WTC11 (cell line): ENCODE results near the gene SCUBE3. TPM values are rescaled to one million over a fixed set of nuclear protein-coding genes. Genes with fewer than 3 reads are reported as not detected.

Source experiments
- ATAC-seq: fragments of 200-7000 bp; cut with Tn5 transposase; 2 replicates; pipeline ENCODE4 v1.10.0; 2021; ENCODE audit warnings: mild to moderate bottlenecking, moderate library complexity
- CTCF ChIA-PET: fragments of 300-600 bp; sonication (Branson Sonifier 250); formaldehyde crosslinking; loops from one replicate; lab custom pipeline; 2021; ENCODE audit warnings: antibody characterized with exemption; lab: Charles Lee
- POLR2A ChIA-PET: fragments of 350-600 bp; sonication (Branson Sonifier 250); formaldehyde crosslinking; loops from one replicate; lab custom pipeline; 2021; ENCODE audit warnings: antibody characterized with exemption; lab: Charles Lee
- DNase-seq: peaks from one replicate; pipeline ENCODE4 v3.0.0; 2021; ENCODE audit warnings: low spot score
- H3K27ac Mint-ChIP-seq: 2 replicates; pipeline ENCODE4 v1.8.0; 2021; ENCODE audit warnings: mixed read lengths
- H3K27me3 Mint-ChIP-seq: 2 replicates; pipeline ENCODE4 v1.8.0; 2021; ENCODE audit warnings: low read depth, mild to moderate bottlenecking, moderate library complexity, mixed read lengths
- H3K36me3 Mint-ChIP-seq: 2 replicates; pipeline ENCODE4 v1.8.0; 2021; ENCODE audit warnings: mixed read lengths
- H3K4me1 Mint-ChIP-seq: 2 replicates; pipeline ENCODE4 v1.8.0; 2022; ENCODE audit warnings: mixed read lengths
- H3K4me3 Mint-ChIP-seq: 2 replicates; pipeline ENCODE4 v1.8.0; 2021; ENCODE audit warnings: mild to moderate bottlenecking, moderate library complexity, mixed read lengths
- H3K9me3 Mint-ChIP-seq: 2 replicates; pipeline ENCODE4 v1.8.0; 2021; ENCODE audit warnings: mixed read lengths
- GRHL2 ChIP-seq: fragments of 250-450 bp; sonication (Bioruptor Pico); IDR thresholded peaks from 2 replicates; pipeline ENCODE4 v1.8.0; 2022; ENCODE audit warnings: mild to moderate bottlenecking, moderate library complexity; ENCODE audit not compliant: insufficient replicate concordance, severe bottlenecking
- HMGA2 ChIP-seq: fragments of 250-450 bp; sonication (Bioruptor Pico); IDR thresholded peaks from 2 replicates; pipeline ENCODE4 v1.4.0; 2021; ENCODE audit warnings: mild to moderate bottlenecking, moderate library complexity
- HMGXB4 ChIP-seq: sonication (generic); formaldehyde crosslinking; IDR thresholded peaks from 2 replicates; pipeline ENCODE4 v1.8.1; 2023; ENCODE audit warnings: mild to moderate bottlenecking, moderate library complexity, missing genetic modification reagents
- IRF1 ChIP-seq: sonication (generic); formaldehyde crosslinking; IDR thresholded peaks from 2 replicates; pipeline ENCODE4 v1.8.0; 2023; ENCODE audit warnings: missing genetic modification reagents
- NFATC4 ChIP-seq: fragments of 250-450 bp; sonication (Bioruptor Pico); IDR thresholded peaks from 2 replicates; pipeline ENCODE4 v1.9.0; 2021; ENCODE audit warnings: mild to moderate bottlenecking
- NFYB ChIP-seq: sonication (generic); formaldehyde crosslinking; conservative IDR thresholded peaks from 2 replicates; pipeline ENCODE4 v1.8.0; 2022; ENCODE audit warnings: low read depth, missing genetic modification reagents
- NR1H2 ChIP-seq: sonication (generic); formaldehyde crosslinking; IDR thresholded peaks from 2 replicates; pipeline ENCODE4 v1.9.0; 2021; ENCODE audit warnings: mild to moderate bottlenecking, moderate library complexity, missing genetic modification reagents
- PREB ChIP-seq: sonication (generic); formaldehyde crosslinking; IDR thresholded peaks from 2 replicates; pipeline ENCODE4 v1.8.1; 2022; ENCODE audit warnings: mild to moderate bottlenecking, missing genetic modification reagents, moderate library complexity, borderline replicate concordance
- RORB ChIP-seq: fragments of 250-450 bp; sonication (Bioruptor Pico); IDR thresholded peaks from 2 replicates; pipeline ENCODE4 v1.9.0; 2021; ENCODE audit warnings: mild to moderate bottlenecking
- SMAD4 ChIP-seq: sonication (generic); formaldehyde crosslinking; IDR thresholded peaks from 2 replicates; pipeline ENCODE4 v1.8.0; 2022; ENCODE audit warnings: mild to moderate bottlenecking, missing genetic modification reagents
- SOX15 ChIP-seq: fragments of 250-450 bp; sonication (Bioruptor Pico); IDR thresholded peaks from 2 replicates; pipeline ENCODE4 v1.9.0; 2021; ENCODE audit warnings: mild to moderate bottlenecking
- ZNF423 ChIP-seq: fragments of 250-450 bp; sonication (Bioruptor Pico); IDR thresholded peaks from 2 replicates; pipeline ENCODE4 v2.1.2; 2022; ENCODE audit warnings: mild to moderate bottlenecking, moderate library complexity
- total RNA-seq: library from RNA; stranded (reverse); gene quantifications from 3 replicates; pipeline ENCODE4 v1.2.3, GENCODE V29; 2021
- TF ChIP-seq, protein P1 (sequence below): sonication (generic); formaldehyde crosslinking; IDR thresholded peaks from 2 replicates; pipeline ENCODE4 v1.8.1; 2023; ENCODE audit warnings: mild to moderate bottlenecking, missing genetic modification reagents, borderline replicate concordance
- TF ChIP-seq, protein P2 (sequence below): sonication (generic); formaldehyde crosslinking; IDR thresholded peaks from 2 replicates; pipeline ENCODE4 v1.8.0; 2022; ENCODE audit warnings: mild to moderate bottlenecking, missing genetic modification reagents
- TF ChIP-seq, protein P3 (sequence below): sonication (generic); formaldehyde crosslinking; conservative IDR thresholded peaks from 2 replicates; pipeline ENCODE4 v1.8.1; 2023; ENCODE audit warnings: mild to moderate bottlenecking, low read depth, missing genetic modification reagents, moderate library complexity
- TF ChIP-seq, protein P4 (sequence below): sonication (generic); formaldehyde crosslinking; IDR thresholded peaks from 2 replicates; pipeline ENCODE4 v1.8.0; 2023; ENCODE audit warnings: mild to moderate bottlenecking, missing genetic modification reagents

SCUBE3 gene
- total RNA-seq, 1 experiment from 2014 or later, result 2.1 TPM

GRCh38 chr6:35224720-35225119, 11.0 kb downstream of the SCUBE3 start:
- no peaks in the 10 kb centered on the region for H3K9me3 Mint-ChIP-seq
- CTCF ChIA-PET, result interaction anchor here (7.2 kb wide), 1 partner anchor 15 kb away, joined by 40 read pairs; no protein-coding TSS in a partner anchor
- H3K27me3 Mint-ChIP-seq, result peaks cover 60% of the 10 kb centered on the region
- no peak for DNase-seq
- TF ChIP-seq RORB (CRISPR knock-in tag), result no peak
- no peak for TF ChIP-seq NFYB (CRISPR knock-in tag)
- TF ChIP-seq GRHL2, result no peak
- no peak for TF ChIP-seq HMGXB4
- TF ChIP-seq, protein P1, sequence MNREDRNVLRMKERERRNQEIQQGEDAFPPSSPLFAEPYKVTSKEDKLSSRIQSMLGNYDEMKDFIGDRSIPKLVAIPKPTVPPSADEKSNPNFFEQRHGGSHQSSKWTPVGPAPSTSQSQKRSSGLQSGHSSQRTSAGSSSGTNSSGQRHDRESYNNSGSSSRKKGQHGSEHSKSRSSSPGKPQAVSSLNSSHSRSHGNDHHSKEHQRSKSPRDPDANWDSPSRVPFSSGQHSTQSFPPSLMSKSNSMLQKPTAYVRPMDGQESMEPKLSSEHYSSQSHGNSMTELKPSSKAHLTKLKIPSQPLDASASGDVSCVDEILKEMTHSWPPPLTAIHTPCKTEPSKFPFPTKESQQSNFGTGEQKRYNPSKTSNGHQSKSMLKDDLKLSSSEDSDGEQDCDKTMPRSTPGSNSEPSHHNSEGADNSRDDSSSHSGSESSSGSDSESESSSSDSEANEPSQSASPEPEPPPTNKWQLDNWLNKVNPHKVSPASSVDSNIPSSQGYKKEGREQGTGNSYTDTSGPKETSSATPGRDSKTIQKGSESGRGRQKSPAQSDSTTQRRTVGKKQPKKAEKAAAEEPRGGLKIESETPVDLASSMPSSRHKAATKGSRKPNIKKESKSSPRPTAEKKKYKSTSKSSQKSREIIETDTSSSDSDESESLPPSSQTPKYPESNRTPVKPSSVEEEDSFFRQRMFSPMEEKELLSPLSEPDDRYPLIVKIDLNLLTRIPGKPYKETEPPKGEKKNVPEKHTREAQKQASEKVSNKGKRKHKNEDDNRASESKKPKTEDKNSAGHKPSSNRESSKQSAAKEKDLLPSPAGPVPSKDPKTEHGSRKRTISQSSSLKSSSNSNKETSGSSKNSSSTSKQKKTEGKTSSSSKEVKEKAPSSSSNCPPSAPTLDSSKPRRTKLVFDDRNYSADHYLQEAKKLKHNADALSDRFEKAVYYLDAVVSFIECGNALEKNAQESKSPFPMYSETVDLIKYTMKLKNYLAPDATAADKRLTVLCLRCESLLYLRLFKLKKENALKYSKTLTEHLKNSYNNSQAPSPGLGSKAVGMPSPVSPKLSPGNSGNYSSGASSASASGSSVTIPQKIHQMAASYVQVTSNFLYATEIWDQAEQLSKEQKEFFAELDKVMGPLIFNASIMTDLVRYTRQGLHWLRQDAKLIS (CRISPR knock-in tag), result no peak
- POLR2A ChIA-PET, result no interaction called here
- H3K4me3 Mint-ChIP-seq, result no peak overlapping the region
- H3K36me3 Mint-ChIP-seq, result no peaks in the 10 kb centered on the region
- 0 out of 2 replicates have a peak, but pooled peaks cover 3% of the 10 kb centered on the region for H3K4me1 Mint-ChIP-seq
- ATAC-seq, result no peak
- no peak overlapping the region for H3K27ac Mint-ChIP-seq

GRCh38 chr6:35228481-35228880, 14.7 kb downstream of the SCUBE3 start:
- H3K9me3 Mint-ChIP-seq, result no peaks in the 10 kb centered on the region
- no peaks in the 10 kb centered on the region for H3K4me1 Mint-ChIP-seq
- no peak for ATAC-seq
- peaks cover 43% of the 10 kb centered on the region for H3K27me3 Mint-ChIP-seq
- TF ChIP-seq IRF1 (CRISPR knock-in tag), result no peak
- TF ChIP-seq SMAD4, result no peak
- no peak for TF ChIP-seq NFATC4
- TF ChIP-seq, protein P2, sequence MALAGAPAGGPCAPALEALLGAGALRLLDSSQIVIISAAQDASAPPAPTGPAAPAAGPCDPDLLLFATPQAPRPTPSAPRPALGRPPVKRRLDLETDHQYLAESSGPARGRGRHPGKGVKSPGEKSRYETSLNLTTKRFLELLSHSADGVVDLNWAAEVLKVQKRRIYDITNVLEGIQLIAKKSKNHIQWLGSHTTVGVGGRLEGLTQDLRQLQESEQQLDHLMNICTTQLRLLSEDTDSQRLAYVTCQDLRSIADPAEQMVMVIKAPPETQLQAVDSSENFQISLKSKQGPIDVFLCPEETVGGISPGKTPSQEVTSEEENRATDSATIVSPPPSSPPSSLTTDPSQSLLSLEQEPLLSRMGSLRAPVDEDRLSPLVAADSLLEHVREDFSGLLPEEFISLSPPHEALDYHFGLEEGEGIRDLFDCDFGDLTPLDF (CRISPR knock-in tag), result no peak
- TF ChIP-seq, protein P3, sequence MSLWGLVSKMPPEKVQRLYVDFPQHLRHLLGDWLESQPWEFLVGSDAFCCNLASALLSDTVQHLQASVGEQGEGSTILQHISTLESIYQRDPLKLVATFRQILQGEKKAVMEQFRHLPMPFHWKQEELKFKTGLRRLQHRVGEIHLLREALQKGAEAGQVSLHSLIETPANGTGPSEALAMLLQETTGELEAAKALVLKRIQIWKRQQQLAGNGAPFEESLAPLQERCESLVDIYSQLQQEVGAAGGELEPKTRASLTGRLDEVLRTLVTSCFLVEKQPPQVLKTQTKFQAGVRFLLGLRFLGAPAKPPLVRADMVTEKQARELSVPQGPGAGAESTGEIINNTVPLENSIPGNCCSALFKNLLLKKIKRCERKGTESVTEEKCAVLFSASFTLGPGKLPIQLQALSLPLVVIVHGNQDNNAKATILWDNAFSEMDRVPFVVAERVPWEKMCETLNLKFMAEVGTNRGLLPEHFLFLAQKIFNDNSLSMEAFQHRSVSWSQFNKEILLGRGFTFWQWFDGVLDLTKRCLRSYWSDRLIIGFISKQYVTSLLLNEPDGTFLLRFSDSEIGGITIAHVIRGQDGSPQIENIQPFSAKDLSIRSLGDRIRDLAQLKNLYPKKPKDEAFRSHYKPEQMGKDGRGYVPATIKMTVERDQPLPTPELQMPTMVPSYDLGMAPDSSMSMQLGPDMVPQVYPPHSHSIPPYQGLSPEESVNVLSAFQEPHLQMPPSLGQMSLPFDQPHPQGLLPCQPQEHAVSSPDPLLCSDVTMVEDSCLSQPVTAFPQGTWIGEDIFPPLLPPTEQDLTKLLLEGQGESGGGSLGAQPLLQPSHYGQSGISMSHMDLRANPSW (CRISPR knock-in tag), result no peak
- TF ChIP-seq NR1H2 (CRISPR knock-in tag), result no peak
- TF ChIP-seq PREB (CRISPR knock-in tag), result no peak
- TF ChIP-seq ZNF423, result no peak
- no peak for TF ChIP-seq HMGA2
- TF ChIP-seq SOX15 (CRISPR knock-in tag), result no peak
- TF ChIP-seq, protein P4, sequence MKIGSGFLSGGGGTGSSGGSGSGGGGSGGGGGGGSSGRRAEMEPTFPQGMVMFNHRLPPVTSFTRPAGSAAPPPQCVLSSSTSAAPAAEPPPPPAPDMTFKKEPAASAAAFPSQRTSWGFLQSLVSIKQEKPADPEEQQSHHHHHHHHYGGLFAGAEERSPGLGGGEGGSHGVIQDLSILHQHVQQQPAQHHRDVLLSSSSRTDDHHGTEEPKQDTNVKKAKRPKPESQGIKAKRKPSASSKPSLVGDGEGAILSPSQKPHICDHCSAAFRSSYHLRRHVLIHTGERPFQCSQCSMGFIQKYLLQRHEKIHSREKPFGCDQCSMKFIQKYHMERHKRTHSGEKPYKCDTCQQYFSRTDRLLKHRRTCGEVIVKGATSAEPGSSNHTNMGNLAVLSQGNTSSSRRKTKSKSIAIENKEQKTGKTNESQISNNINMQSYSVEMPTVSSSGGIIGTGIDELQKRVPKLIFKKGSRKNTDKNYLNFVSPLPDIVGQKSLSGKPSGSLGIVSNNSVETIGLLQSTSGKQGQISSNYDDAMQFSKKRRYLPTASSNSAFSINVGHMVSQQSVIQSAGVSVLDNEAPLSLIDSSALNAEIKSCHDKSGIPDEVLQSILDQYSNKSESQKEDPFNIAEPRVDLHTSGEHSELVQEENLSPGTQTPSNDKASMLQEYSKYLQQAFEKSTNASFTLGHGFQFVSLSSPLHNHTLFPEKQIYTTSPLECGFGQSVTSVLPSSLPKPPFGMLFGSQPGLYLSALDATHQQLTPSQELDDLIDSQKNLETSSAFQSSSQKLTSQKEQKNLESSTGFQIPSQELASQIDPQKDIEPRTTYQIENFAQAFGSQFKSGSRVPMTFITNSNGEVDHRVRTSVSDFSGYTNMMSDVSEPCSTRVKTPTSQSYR, result no peak
- TF ChIP-seq, all 79 proteins: peak for 0
- no peak for DNase-seq
- H3K27ac Mint-ChIP-seq, result no peak overlapping the region
- ChIA-PET POLR2A (interaction anchor here (1.1 to 1.2 kb wide), 2 partner anchors 10 to 15 kb away, joined by 3 read pairs; partner anchors contain the start of gene SCUBE3), CTCF (interaction anchor here (0.8 to 1.3 kb wide), 3 partner anchors 10 to 23 kb away, joined by 3 to 9 read pairs (median 3); no protein-coding TSS in a partner anchor)
- H3K4me3 Mint-ChIP-seq, result no peak overlapping the region
- H3K36me3 Mint-ChIP-seq, result no peaks in the 10 kb centered on the region
